Breast epithelium (tissue), 4 donors: ENCODE measurements around the gene TOM1L1. TPM values are rescaled to one million over a fixed set of nuclear protein-coding genes. Genes with fewer than 3 reads are reported as not detected.
A peak's percentile ranks its signal among the peaks of the same experiment; 100 is the strongest.

Experiments
- DNase-seq, 2 donors: peaks; one replicate each; pipeline ENCODE4 v3.0.0-alpha.2; 2019; ENCODE audit warnings: low spot score in 2 of 2
- H3K27ac ChIP-seq, 2 donors: fragments of 200-600 bp; sonication (generic) in 1 of 2; one replicate each; pipeline ENCODE4 v1.5.1; 2016 to 2019; ENCODE audit warnings: mild to moderate bottlenecking in 1 of 2
- H3K27me3 ChIP-seq, 2 donors: fragments of 200-600 bp; sonication (generic) in 1 of 2; one replicate each; pipeline versions ENCODE4 v1.5.1 to v1.6.0; 2017 to 2019; ENCODE audit warnings: control low read depth in 1 of 2, mild to moderate bottlenecking in 1 of 2
- H3K36me3 ChIP-seq: fragments of 200-600 bp; one replicate; pipeline ENCODE4 v1.5.1; 2019
- H3K4me1 ChIP-seq, 2 donors: fragments of 200-600 bp; sonication (generic); one replicate each; pipeline ENCODE4 v1.5.1; 2016 to 2019; ENCODE audit warnings: control low read depth in 1 of 2
- H3K4me3 ChIP-seq, 3 donors: fragments of 200-600 bp; sonication (generic); 1 replicate in 2 of 3; 2 replicates in 1 of 3; pipeline ENCODE4 v1.5.1; 2016 to 2019; ENCODE audit warnings: mild to moderate bottlenecking in 3 of 3, moderate library complexity in 2 of 3
- H3K9me3 ChIP-seq, 2 donors: fragments of 200-600 bp; sonication (generic) in 1 of 2; one replicate each; pipeline ENCODE4 v1.5.1; 2016 to 2019; ENCODE audit warnings: control low read depth in 1 of 2
- CTCF ChIP-seq, 3 donors: fragments of 450-650 bp; IDR thresholded peaks; one replicate each; pipeline ENCODE4 v1.5.1; 2016 to 2017; ENCODE audit warnings: antibody characterized with exemption in 3 of 3, mild to moderate bottlenecking in 3 of 3, moderate library complexity in 3 of 3
- POLR2A ChIP-seq: fragments of 450-650 bp; IDR thresholded peaks from one replicate; pipeline ENCODE4 v1.6.1; 2016; ENCODE audit warnings: antibody characterized with exemption, mild to moderate bottlenecking, moderate library complexity
- POLR2AphosphoS5 ChIP-seq, 3 donors: sonication (generic); formaldehyde crosslinking; IDR thresholded peaks; one replicate each; pipeline ENCODE4 v1.6.1; 2017; ENCODE audit warnings: antibody characterized with exemption in 3 of 3
- intact Hi-C: fragments of 100-400 bp; cut with DNase I; formaldehyde crosslinking; loops from one replicate; pipeline ENCODE4 v1.15.1; 2023; ENCODE audit warnings: low total_unique reads
- total RNA-seq, 3 donors: library from RNA; depleted of rRNA; stranded (reverse); fragments of >200 nt; gene quantifications; one replicate each; pipeline ENCODE4 v1.1.0, GENCODE V29; 2016

Gene TOM1L1
- total RNA-seq = 10 to 100 TPM; 18.4 to 72.2 (median 47.2) TPM

GRCh38 chr17:54900457-54901229 is at the start of gene TOM1L1:
TSS of gene TOM1L1 (plus strand) at chr17:54900852. CDS start at chr17:54900866, 14 bp downstream.
- peak within 1 kb of the TSS; percentile 80 to 81 for H3K27ac ChIP-seq
- peak; percentile 67 to 83 for DNase-seq
- intact Hi-C loops = no loop called here
- TF ChIP-seq CTCF (IDR thresholded peaks at IDR 0.05) (peak in 1 of 3 donors; percentile 13), POLR2AphosphoS5 (IDR thresholded peaks at IDR 0.05) (peak in 1 of 3 donors; percentile 32), POLR2A (no peak)
- peak within 1 kb of the TSS; percentile 48 to 73 (median 62) for H3K4me3 ChIP-seq
- H3K36me3 ChIP-seq = no peaks in the 10 kb centered on the region
- no peaks in the 10 kb centered on the region for H3K4me1 ChIP-seq
- no peaks in the 10 kb centered on the region for H3K9me3 ChIP-seq
- no peaks in the 10 kb centered on the region for H3K27me3 ChIP-seq

GRCh38 chr17:54859187-54859586 is 41.5 kb upstream of the TOM1L1 start:
- intact Hi-C loops = no loop called here
- no peak for DNase-seq

GRCh38 chr17:54860617-54861470 is 39.8 kb upstream of the TOM1L1 start:
- Histone ChIP-seq H3K4me3 (no peak overlapping the region), H3K27ac (no peak overlapping the region), H3K9me3 (no peaks in the 10 kb centered on the region), H3K36me3 (no peaks in the 10 kb centered on the region), H3K27me3 (no peaks in the 10 kb centered on the region), H3K4me1 (no peaks in the 10 kb centered on the region)
- intact Hi-C loops = loop anchor here (10.0 kb wide), 1 partner anchor 1334 kb away; no protein-coding TSS in a partner anchor
- DNase-seq = no peak
- TF ChIP-seq POLR2A (no peak), CTCF (IDR thresholded peaks at IDR 0.05) (no peak), POLR2AphosphoS5 (IDR thresholded peaks at IDR 0.05) (no peak)

More at GRCh38 chr17:54859187-54859586, 41.5 kb upstream of the TOM1L1 start:
- Histone ChIP-seq H3K27me3 (no peaks in the 10 kb centered on the region), H3K4me1 (no peaks in the 10 kb centered on the region), H3K27ac (no peak overlapping the region), H3K36me3 (no peaks in the 10 kb centered on the region), H3K4me3 (no peak overlapping the region), H3K9me3 (no peaks in the 10 kb centered on the region)
- TF ChIP-seq POLR2A = no peak
- no peak for TF ChIP-seq CTCF (IDR thresholded peaks at IDR 0.05)
- TF ChIP-seq POLR2AphosphoS5 (IDR thresholded peaks at IDR 0.05) = no peak

- Histone ChIP-seq H3K4me1 (no peaks in the 10 kb centered on the region), H3K36me3 (no peaks in the 10 kb centered on the region), H3K9me3 (no peaks in the 10 kb centered on the region), H3K27me3 (no peaks in the 10 kb centered on the region), H3K4me3 (no peak overlapping the region), H3K27ac (no peak overlapping the region)
- intact Hi-C loops = loop anchor here (10.0 kb wide), 1 partner anchor 1333 kb away; no protein-coding TSS in a partner anchor
- DNase-seq = no peak
- TF ChIP-seq POLR2AphosphoS5 (IDR thresholded peaks at IDR 0.05) (no peak), CTCF (IDR thresholded peaks at IDR 0.05) (no peak), POLR2A (no peak)
Observed at GRCh38 chr17:54861471-54861983, 39.1 kb upstream of the TOM1L1 start.
